ENCODE measurements around the gene RAB40C.

GRCh38 chr16:568401-569258 lies 21.2 kb upstream of the RAB40C start:
- TF ChIP-seq CTCF (IDR thresholded peaks at IDR 0.05; ENCODE audit: borderline replicate concordance, extremely low read depth, low read length, poor library complexity, severe bottlenecking) (no peak), EZH2 (IDR thresholded peaks at IDR 0.05; ENCODE audit: borderline replicate concordance, low read depth, low read length, severe bottlenecking) (no peak)

Measured in DND-41 (cell line).